GM12878 (cell line): ENCODE results near the gene ARGLU1. TPM values are rescaled to one million over a fixed set of nuclear protein-coding genes. Genes with fewer than 3 reads are reported as not detected.

Experiments used
- ATAC-seq: fragments of 200-7000 bp; cut with Tn5 transposase; 3 replicates; pipeline ENCODE4 v1.9.1; 2020; ENCODE audit warnings: mild to moderate bottlenecking, moderate library complexity
- BruUV-seq: library from RNA; stranded (reverse); fragments of 400-500 nt; replicated peaks from 2 replicates; lab custom pipeline; 2021; lab: Mats Ljungman, UMichigan
- CTCF ChIA-PET: fragments of 300-600 bp; sonication (Branson Sonifier 250); formaldehyde crosslinking; extraction: SDS; loops from one replicate; lab custom pipeline; 2021; ENCODE audit warnings: inconsistent platforms; lab: Yijun Ruan, JAX
- POLR2A ChIA-PET: fragments of 350-600 bp; formaldehyde crosslinking; extraction: SDS; loops from one replicate; lab custom pipeline; 2021; ENCODE audit warnings: inconsistent platforms; lab: Charles Lee
- RAD21 ChIA-PET: fragments of 300-600 bp; sonication (Branson Sonifier 250); formaldehyde crosslinking; loops from one replicate; lab custom pipeline; 2023; ENCODE audit warnings: antibody characterized with exemption; ENCODE audit not compliant: unreplicated experiment; lab: Charles Lee
- SMC1A ChIA-PET: fragments of 300-600 bp; sonication (Branson Sonifier 250); formaldehyde crosslinking; loops from one replicate; lab custom pipeline; 2023; ENCODE audit not compliant: unreplicated experiment, uncharacterized antibody; lab: Charles Lee
- DNase-seq: peaks from one replicate; pipeline ENCODE4 v3.0.0-alpha.2; 2011; ENCODE audit warnings: low read depth, low spot score
- FAIRE-seq: peaks from 3 replicates; lab custom pipeline; 2011; peaks lifted over from hg19 to GRCh38; lab: Jason Lieb, UNC
- H2AFZ ChIP-seq: 2 replicates; pipeline ENCODE4 v1.6.0; 2011; ENCODE audit warnings: low read depth, low read length, control low read depth; ENCODE audit not compliant: control insufficient read depth
- H3K27ac ChIP-seq: 2 replicates; pipeline ENCODE4 v1.5.1; 2011; ENCODE audit warnings: control low read depth; ENCODE audit not compliant: control insufficient read depth, insufficient read depth
- H3K27me3 ChIP-seq, 2 experiments: replicated peaks in 1 of 2; 2 replicates each; pipeline versions ENCODE4 v1.6.0 to v1.6.1; 2011; ENCODE audit warnings: low read length in 1 of 2; ENCODE audit not compliant: control insufficient read depth in 2 of 2, insufficient read depth in 2 of 2
- H3K36me3 ChIP-seq, 2 experiments: 2 replicates each; pipeline ENCODE4 v1.5.1; 2011; ENCODE audit warnings: low read length in 1 of 2; ENCODE audit not compliant: control insufficient read depth in 2 of 2, insufficient read depth in 2 of 2
- H3K4me1 ChIP-seq: 2 replicates; pipeline ENCODE4 v1.6.1; 2011; ENCODE audit warnings: mild to moderate bottlenecking, low read length, moderate library complexity, mixed read lengths; ENCODE audit not compliant: control insufficient read depth, insufficient read depth
- H3K4me2 ChIP-seq: 2 replicates; pipeline ENCODE4 v1.6.0; 2011; ENCODE audit warnings: control low read depth; ENCODE audit not compliant: control insufficient read depth, insufficient read depth
- H3K4me3 ChIP-seq: fragments of 200-600 bp; sonication (generic); 2 replicates; pipeline ENCODE4 v1.5.1; 2016
- H3K79me2 ChIP-seq: 2 replicates; pipeline ENCODE4 v1.6.0; 2011; ENCODE audit warnings: low read length; ENCODE audit not compliant: control insufficient read depth, insufficient read depth
- H3K9ac ChIP-seq: 2 replicates; pipeline ENCODE4 v1.8.0; 2011; ENCODE audit warnings: low read length, control low read depth, mixed read lengths; ENCODE audit not compliant: control insufficient read depth, insufficient read depth
- H3K9me3 ChIP-seq: replicated peaks from 3 replicates; pipeline ENCODE4 v1.5.1; 2011; ENCODE audit warnings: mild to moderate bottlenecking, low read length; ENCODE audit not compliant: control insufficient read depth, insufficient read depth
- H4K20me1 ChIP-seq: 2 replicates; pipeline ENCODE4 v1.6.0; 2011; ENCODE audit not compliant: control insufficient read depth, insufficient read depth
- BRCA1 ChIP-seq: IDR thresholded peaks from 2 replicates; pipeline ENCODE4 v1.6.1; 2011; ENCODE audit warnings: low read depth, low read length, improper control_type of control experiment
- CBX3 ChIP-seq: fragments of 200-600 bp; sonication (generic); IDR thresholded peaks from 2 replicates; pipeline ENCODE4 v1.6.1; 2016; ENCODE audit warnings: low read depth, borderline replicate concordance
- EP300 ChIP-seq, 2 experiments: fragments of 150-350 bp in 1 of 2; IDR thresholded peaks; 2 replicates each; pipeline ENCODE4 v1.6.1; 2011 to 2012; ENCODE audit warnings: low read depth in 2 of 2, low read length in 2 of 2, borderline replicate concordance in 1 of 2, improper control_type of control experiment in 1 of 2, inconsistent platforms in 1 of 2; ENCODE audit not compliant: control insufficient read depth in 1 of 2
- MEF2A ChIP-seq: IDR thresholded peaks from 2 replicates; pipeline ENCODE4 v1.6.1; 2011; ENCODE audit warnings: low read depth, mild to moderate bottlenecking, low read length, moderate library complexity; ENCODE audit not compliant: insufficient read depth
- MEF2B ChIP-seq: fragments of 450-650 bp; IDR thresholded peaks from 2 replicates; pipeline ENCODE4 v1.6.1; 2018; ENCODE audit warnings: mild to moderate bottlenecking, moderate library complexity; ENCODE audit not compliant: partially characterized antibody, poor library complexity, severe bottlenecking
- NFXL1 ChIP-seq: fragments of 450-650 bp; IDR thresholded peaks from 2 replicates; pipeline ENCODE4 v1.6.1; 2017; ENCODE audit warnings: antibody characterized with exemption, mild to moderate bottlenecking, borderline replicate concordance
- NKRF ChIP-seq: fragments of 450-650 bp; conservative IDR thresholded peaks from 2 replicates; pipeline ENCODE4 v1.6.1; 2017; ENCODE audit warnings: mild to moderate bottlenecking, moderate library complexity
- POLR2A ChIP-seq: IDR thresholded peaks from 2 replicates; pipeline ENCODE4 v1.6.1; 2011; ENCODE audit warnings: low read depth, mild to moderate bottlenecking, low read length
- POLR2AphosphoS2 ChIP-seq: IDR thresholded peaks from 2 replicates; pipeline ENCODE4 v1.6.1; 2011; ENCODE audit warnings: low read depth, mild to moderate bottlenecking, low read length, improper control_type of control experiment, moderate library complexity
- RELA ChIP-seq: fragments of 450-650 bp; IDR thresholded peaks from 2 replicates; pipeline ENCODE4 v1.8.0; 2014; ENCODE audit warnings: borderline replicate concordance; ENCODE audit not compliant: partially characterized antibody
- STAT1 ChIP-seq: fragments of 450-650 bp; conservative IDR thresholded peaks from 2 replicates; pipeline ENCODE4 v1.6.1; 2014; ENCODE audit warnings: antibody characterized with exemption, mild to moderate bottlenecking
- TAF1 ChIP-seq: IDR thresholded peaks from 2 replicates; pipeline ENCODE4 v1.6.1; 2011; ENCODE audit warnings: mild to moderate bottlenecking, low read depth, low read length, borderline replicate concordance
- YBX1 ChIP-seq: fragments of 450-650 bp; IDR thresholded peaks from 2 replicates; pipeline ENCODE4 v1.6.1; 2016; ENCODE audit warnings: antibody characterized with exemption
- ZNF207 ChIP-seq: fragments of 450-650 bp; IDR thresholded peaks from 2 replicates; pipeline ENCODE4 v1.6.1; 2014; ENCODE audit warnings: antibody characterized with exemption, mild to moderate bottlenecking, borderline replicate concordance
- ZNF274 ChIP-seq: IDR thresholded peaks from one replicate; pipeline ENCODE4 v1.8.0; 2011; ENCODE audit not compliant: insufficient read length, insufficient read depth
- WGBS: methylation state at CpG from one replicate; pipeline ENCODE4 v1.1.6; 2016; ENCODE audit warnings: low lambda C conversion rate; ENCODE audit not compliant: insufficient replicate concordance, insufficient coverage; ENCODE audit errors: missing lambda C conversion rate; 5-methylcytosine and 5-hydroxymethylcytosine counted together
- in situ Hi-C: fragments of 300-500 bp; cut with MboI; formaldehyde crosslinking; loops from 9 replicates; pipeline ENCODE4 v1.14.3; 2018; ENCODE audit warnings: mixed read lengths
- intact Hi-C: fragments of 100-400 bp; cut with micrococcal nuclease; formaldehyde crosslinking; loops from one replicate; pipeline ENCODE4 v1.14.2; 2022; ENCODE audit not compliant: unreplicated experiment
- polyA plus RNA-seq, 11 experiments: library from polyadenylated mRNA; depleted of rRNA in 4 of 11; unstranded in 6 of 11; stranded (reverse) in 5 of 11; fragments of >200 nt; fragmentation: Nextera tagmentation in 4 of 11; fragmentation: Illumina TruSeq in 1 of 11; extraction: Ambion mirVana in 4 of 11; extraction: Trizol in 1 of 11; gene quantifications; 1 replicate in 1 of 11; 2 replicates in 10 of 11; pipeline versions ENCODE4 v1.2.1 to v1.2.3, GENCODE V29; 2011 to 2016; ENCODE audit warnings: inconsistent platforms in 2 of 11, missing spikeins in 2 of 11, low read depth in 1 of 11
- total RNA-seq, 4 experiments: library from RNA; depleted of rRNA in 3 of 4; stranded (reverse); fragments of >200 nt in 3 of 4; fragmentation: Illumina TruSeq in 1 of 4; extraction: Trizol in 1 of 4; gene quantifications; 2 replicates each; pipeline versions ENCODE4 v1.2.1 to v1.2.3, GENCODE V29; 2013 to 2021
- TF ChIP-seq, protein P1 (sequence below): IDR thresholded peaks from 2 replicates; pipeline ENCODE4 v1.6.1; 2011; ENCODE audit warnings: mild to moderate bottlenecking, low read depth, low read length, moderate library complexity; ENCODE audit not compliant: insufficient replicate concordance
- TF ChIP-seq, protein P2 (sequence below): fragments of 450-650 bp; IDR thresholded peaks from 2 replicates; pipeline ENCODE4 v1.6.1; 2016; ENCODE audit warnings: mild to moderate bottlenecking
- TF ChIP-seq, protein P3 (sequence below): fragments of 450-650 bp; IDR thresholded peaks from 2 replicates; pipeline ENCODE4 v1.6.1; 2017; ENCODE audit warnings: borderline replicate concordance

ARGLU1 gene
- total and polyA plus RNA-seq, 10 of the 15 experiments (the other 5 are each of a cell fraction or from before 2014, with no cell fraction given) = 47.1 to 197 (median 98.3) TPM

GRCh38 chr13:106551751-106552150 lies 16.2 kb downstream of the ARGLU1 start:
- in situ Hi-C loops (loop anchor here (25.0 kb wide), 1 partner anchor 1661 kb away; the partner anchor contains the start of genes ABHD13 and LIG4), intact Hi-C loops (no loop called here)
- Histone ChIP-seq H3K9ac (no peak overlapping the region), H3K4me2 (no peak overlapping the region), H3K9me3 (no peaks in the 10 kb centered on the region), H3K4me1 (no peaks in the 10 kb centered on the region), H3K36me3 (peaks cover 4 to 47% of the 10 kb centered on the region in 2 experiments), H3K27me3 (no peaks in the 10 kb centered on the region), H2AFZ (no peak overlapping the region), H3K79me2 (peaks cover 60% of the 10 kb centered on the region), H4K20me1 (0 out of 2 replicates have a peak, but pooled peaks cover 3% of the 10 kb centered on the region), H3K4me3 (no peak overlapping the region), H3K27ac (no peak overlapping the region)
- TF ChIP-seq MEF2A (no peak), YBX1 (no peak), EP300 (IDR thresholded peaks at IDR 0.05; ENCODE audit: borderline replicate concordance in 1 of 2, control insufficient read depth in 1 of 2, low read depth in 2 of 2, low read length in 2 of 2) (no peak), POLR2A (no peak), ZNF207 (no peak), ZNF274 (no peak), TAF1 (no peak), RELA (no peak), NFXL1 (no peak), BRCA1 (no peak), POLR2AphosphoS2 (no peak), NKRF (no peak), MEF2B (no peak), STAT1 (no peak), CBX3 (no peak)
- TF ChIP-seq, protein P1, sequence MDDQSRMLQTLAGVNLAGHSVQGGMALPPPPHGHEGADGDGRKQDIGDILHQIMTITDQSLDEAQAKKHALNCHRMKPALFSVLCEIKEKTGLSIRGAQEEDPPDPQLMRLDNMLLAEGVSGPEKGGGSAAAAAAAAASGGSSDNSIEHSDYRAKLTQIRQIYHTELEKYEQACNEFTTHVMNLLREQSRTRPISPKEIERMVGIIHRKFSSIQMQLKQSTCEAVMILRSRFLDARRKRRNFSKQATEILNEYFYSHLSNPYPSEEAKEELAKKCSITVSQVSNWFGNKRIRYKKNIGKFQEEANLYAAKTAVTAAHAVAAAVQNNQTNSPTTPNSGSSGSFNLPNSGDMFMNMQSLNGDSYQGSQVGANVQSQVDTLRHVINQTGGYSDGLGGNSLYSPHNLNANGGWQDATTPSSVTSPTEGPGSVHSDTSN = no peak
- TF ChIP-seq, protein P2, sequence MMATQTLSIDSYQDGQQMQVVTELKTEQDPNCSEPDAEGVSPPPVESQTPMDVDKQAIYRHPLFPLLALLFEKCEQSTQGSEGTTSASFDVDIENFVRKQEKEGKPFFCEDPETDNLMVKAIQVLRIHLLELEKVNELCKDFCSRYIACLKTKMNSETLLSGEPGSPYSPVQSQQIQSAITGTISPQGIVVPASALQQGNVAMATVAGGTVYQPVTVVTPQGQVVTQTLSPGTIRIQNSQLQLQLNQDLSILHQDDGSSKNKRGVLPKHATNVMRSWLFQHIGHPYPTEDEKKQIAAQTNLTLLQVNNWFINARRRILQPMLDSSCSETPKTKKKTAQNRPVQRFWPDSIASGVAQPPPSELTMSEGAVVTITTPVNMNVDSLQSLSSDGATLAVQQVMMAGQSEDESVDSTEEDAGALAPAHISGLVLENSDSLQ = no peak
- TF ChIP-seq, protein P3, sequence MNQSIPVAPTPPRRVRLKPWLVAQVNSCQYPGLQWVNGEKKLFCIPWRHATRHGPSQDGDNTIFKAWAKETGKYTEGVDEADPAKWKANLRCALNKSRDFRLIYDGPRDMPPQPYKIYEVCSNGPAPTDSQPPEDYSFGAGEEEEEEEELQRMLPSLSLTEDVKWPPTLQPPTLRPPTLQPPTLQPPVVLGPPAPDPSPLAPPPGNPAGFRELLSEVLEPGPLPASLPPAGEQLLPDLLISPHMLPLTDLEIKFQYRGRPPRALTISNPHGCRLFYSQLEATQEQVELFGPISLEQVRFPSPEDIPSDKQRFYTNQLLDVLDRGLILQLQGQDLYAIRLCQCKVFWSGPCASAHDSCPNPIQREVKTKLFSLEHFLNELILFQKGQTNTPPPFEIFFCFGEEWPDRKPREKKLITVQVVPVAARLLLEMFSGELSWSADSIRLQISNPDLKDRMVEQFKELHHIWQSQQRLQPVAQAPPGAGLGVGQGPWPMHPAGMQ = no peak
- no TSS peak for BruUV-seq
- ATAC-seq = no peak
- POLR2A ChIA-PET = no interaction called here
- 97% methylated on average over 3 of the region's 3 CpGs for WGBS
- FAIRE-seq = no peak
- CTCF ChIA-PET = interaction anchor here (1.0 kb wide), 1 partner anchor 14 kb away, joined by 3 read pairs; no protein-coding TSS in a partner anchor
- DNase-seq = no peak
- RAD21 ChIA-PET = no interaction called here
- SMC1A ChIA-PET = interaction anchor here (0.9 to 1.4 kb wide), 4 partner anchors 8 to 18 kb away, joined by 3 to 5 read pairs (median 4); no protein-coding TSS in a partner anchor
